ENCODE data around the gene ANK3.

ANK3 gene

DNA sequence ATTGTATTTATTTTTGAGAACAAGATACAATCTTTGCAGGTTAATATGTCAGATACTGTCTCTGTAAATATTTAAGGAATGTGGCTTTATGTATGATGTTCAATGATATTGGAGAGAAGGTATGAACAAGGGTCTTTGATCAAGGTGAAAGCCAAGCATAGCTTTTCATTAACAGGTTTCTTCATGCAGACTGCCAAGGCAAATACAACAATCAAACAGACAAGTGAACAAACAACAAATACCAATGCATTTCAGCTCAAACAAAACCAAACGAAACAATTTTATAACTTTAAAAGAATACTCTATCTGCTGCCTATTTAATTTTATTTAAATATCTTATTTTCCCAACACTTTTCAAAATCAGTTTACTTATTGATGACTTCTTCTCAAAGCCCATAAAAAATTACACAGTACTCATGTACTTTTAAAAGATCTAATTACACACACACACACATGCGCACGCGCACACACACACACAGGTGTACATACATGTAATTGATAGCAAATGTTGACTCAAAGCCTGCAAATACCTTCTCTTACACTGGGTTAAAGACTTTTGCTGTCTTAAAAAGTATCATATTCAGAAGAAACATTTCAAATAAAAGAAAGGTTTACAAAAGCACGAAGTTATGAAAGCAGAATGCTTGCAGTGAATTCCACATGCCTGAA, 282.2 kb downstream of the ANK3 start:
- in situ Hi-C loops (cut with MboI; ENCODE audit: low sequenced_read_pairs), result no loop called here

DNA sequence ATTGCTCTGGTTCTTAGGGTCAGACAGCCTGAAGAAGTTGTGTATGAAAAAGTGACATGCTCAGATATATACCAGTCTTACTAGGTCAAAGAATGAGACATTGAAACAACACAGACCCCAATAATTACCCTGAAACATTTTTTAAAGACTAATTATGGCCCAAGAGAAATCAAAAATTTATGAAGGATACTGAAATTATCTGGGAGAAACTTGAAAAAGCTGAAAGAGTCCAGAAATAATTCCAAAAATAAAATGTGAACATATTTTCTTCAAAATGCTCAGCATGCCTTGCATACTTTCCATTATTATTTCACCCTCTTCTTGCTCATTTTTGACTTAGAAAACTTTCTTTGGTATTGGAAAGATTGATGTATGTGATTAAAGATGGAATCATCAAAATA, 284.4 kb downstream of the ANK3 start:
- in situ Hi-C loops (cut with MboI; ENCODE audit: low sequenced_read_pairs), result no loop called here

DNA sequence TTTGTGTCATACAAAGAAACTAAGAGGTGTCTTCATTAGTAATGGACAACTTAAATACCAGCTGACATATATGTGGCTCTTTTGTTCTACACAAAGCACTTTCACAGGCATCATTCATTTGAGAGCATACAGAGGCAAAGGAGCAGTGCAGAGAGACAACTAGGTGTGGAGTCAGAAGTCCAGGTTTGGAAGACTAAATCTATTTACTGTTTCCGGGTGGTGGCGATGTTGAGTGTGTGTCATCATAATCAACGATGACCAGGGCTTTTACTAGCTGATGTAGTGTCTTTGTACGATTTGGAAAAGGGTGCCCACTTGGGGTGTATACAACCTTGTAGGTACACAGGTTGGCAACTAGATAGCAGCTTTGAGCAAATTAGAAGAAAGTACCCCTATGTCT, 287.9 kb downstream of the ANK3 start:
- in situ Hi-C loops (cut with MboI; ENCODE audit: low sequenced_read_pairs), result no loop called here

DNA sequence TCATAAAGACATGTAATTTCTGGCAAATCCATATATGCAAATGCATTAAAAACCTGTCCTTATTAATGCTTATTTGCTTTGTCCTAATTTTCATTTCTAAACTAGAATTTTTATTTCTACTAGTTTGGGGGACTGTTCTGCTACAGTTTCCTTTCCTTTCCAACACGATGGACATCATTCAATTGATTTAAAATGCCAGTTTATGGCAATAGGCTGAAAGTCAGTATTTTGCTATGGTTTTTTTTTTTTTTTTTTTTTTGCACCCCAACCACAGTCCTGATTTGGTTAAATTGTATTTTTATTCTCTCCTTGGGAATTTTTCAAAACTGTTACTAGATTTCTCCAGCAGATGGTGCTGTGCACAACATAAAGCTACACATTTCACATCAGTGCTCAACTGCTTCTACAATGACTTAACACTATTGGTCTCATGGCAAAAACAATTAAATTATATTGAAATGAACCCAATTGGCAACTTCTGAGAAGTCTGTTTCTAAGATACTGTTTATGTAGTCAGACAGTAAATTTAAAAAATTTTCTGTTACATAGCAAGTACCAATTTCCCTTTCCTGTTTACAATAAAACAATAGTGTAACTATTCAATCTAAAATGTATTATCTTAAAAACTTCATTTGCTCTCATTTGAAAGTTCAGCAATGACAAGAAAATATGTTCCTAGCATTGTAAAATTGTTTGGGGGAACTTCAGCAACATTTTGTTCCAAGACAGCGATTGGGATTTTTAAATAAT, 289.5 kb downstream of the ANK3 start:
- in situ Hi-C loops (cut with MboI; ENCODE audit: low sequenced_read_pairs), result no loop called here

GRCh38 chr10:60098677-60099601, 290.7 kb downstream of the ANK3 start:
- in situ Hi-C loops (cut with MboI; ENCODE audit: low sequenced_read_pairs), result no loop called here

DNA sequence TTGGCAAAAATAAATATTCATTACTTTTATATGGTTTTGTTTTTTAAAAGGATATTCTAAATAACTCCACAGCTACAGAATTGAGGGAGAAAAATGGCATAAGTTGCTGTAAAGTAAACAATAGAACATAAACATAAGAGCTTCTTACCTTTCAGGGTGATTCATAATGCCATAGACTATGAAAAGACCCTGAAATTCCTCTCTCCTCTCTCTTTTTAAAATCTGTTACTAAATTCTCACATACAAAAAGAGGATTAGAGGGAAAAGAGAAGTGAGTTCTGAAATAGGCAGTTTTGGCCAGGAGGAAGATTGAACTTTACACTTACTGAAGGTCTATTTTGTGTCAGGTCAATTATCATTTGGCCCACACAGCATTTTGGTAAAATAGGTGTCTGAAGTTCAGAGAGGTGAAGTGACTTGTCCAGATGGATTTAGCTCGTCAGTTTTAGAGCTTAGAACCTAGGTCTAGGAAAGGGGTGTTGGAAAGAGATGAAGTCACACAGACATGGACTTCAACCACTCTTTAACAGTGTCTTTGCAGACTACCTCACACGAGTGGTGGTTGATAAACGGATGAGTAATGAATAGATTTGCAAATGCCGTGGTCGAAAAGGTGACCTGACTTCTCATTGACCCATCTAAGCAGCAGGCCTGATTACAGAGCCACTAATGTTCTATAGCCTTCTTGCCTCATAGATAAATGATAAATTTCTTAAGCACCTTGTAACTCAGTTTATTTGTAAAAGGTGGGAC, 292.7 kb downstream of the ANK3 start:
- in situ Hi-C loops (cut with MboI; ENCODE audit: low sequenced_read_pairs), result no loop called here

DNA sequence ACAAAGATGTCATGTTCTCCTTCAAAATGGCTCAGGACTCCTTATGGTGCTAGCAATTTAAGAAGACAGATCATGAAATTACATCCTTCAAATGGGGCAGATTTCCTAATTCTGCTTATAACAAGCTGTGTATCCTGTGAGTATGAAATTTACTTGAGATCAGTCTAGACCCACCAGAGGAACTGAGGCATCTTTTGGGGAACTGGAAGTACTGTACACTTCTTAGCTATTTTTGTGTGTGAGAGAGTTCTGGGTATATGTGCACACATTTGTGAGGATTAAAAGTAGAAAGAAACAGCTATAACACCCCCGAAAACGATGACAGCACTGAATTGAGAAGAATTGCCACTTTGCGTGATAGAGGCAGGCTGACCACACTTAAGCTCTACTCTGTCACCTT, 296.4 kb downstream of the ANK3 start:
- in situ Hi-C loops (cut with MboI; ENCODE audit: low sequenced_read_pairs), result no loop called here

GRCh38 chr10:60086862-60087261, 302.8 kb downstream of the ANK3 start:
- in situ Hi-C loops (cut with MboI; ENCODE audit: low sequenced_read_pairs), result no loop called here

- in situ Hi-C loops (cut with MboI; ENCODE audit: low sequenced_read_pairs), result no loop called here
Measured at GRCh38 chr10:60086421-60086820, 303.3 kb downstream of the ANK3 start.

GRCh38 chr10:60082744-60083344, 306.8 kb downstream of the ANK3 start:
- in situ Hi-C loops (cut with MboI; ENCODE audit: low sequenced_read_pairs), result no loop called here

- in situ Hi-C loops (cut with MboI; ENCODE audit: low sequenced_read_pairs), result no loop called here
Measured at GRCh38 chr10:60082341-60082740, 307.3 kb downstream of the ANK3 start.

DNA sequence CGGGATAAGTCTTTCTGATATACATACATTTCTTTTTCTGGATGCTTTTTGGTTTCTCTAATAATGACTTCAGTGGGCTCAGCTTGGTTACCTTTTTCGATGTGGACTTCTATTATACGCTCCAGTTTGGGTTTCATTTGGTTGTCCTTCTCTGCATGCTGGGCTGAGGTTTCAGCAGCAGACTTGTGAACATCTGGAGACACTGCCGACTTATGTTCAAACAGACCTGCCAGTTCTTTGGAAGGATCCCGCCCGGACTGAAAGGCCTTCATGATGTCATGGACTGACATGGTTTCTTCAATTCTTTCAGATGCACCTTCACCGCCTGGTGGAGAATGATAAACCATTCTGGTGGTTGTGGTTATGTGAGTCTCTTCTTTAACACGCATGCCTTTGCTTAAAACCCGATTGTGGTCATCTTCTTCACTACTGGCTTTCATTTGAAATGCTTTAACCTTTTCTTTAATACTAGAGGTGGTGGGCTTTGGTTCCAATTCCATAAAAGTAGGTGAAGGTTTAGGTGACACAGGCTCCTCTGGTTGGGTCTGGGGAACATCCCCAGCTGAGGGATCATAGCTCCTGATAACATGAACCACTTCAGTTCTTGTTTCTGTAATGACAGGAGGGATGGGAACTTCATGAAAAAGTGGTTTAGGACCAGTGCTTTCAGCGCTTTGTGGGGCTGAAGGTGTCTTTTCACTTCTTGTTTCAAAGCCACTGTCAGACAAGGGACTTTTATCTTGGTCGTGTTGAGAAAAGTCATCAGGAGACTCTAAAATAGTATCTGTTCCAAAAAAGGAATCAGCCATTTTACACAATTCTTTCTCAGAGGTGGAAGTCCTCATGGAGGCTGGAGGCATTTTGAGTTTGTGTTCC, 315.7 kb downstream of the ANK3 start:
- in situ Hi-C loops (cut with MboI; ENCODE audit: low sequenced_read_pairs), result no loop called here

DNA sequence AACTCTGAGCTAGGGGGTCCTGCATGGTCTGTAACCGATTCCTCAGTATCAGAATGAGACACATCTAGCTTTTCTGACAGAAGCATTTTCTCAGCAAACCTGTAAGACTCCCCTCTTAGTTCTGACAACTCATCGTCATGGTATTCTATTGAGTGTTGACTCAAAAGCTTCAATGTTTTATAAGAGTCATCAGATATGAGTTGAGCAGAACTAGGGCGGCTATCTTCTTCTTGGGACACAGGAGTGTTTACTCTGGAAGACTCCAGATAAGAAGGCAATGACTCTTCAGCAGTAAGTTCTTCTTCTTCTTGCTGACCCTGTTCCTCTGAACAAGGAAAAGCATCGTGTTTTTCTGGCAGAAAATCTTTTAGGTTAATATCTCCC, 316.3 kb downstream of the ANK3 start:
- in situ Hi-C loops (cut with MboI; ENCODE audit: low sequenced_read_pairs), result no loop called here

- in situ Hi-C loops (cut with MboI; ENCODE audit: low sequenced_read_pairs), result no loop called here
Measured at GRCh38 chr10:60069311-60069710, 320.4 kb downstream of the ANK3 start.

GRCh38 chr10:60050366-60050765, 339.3 kb downstream of the ANK3 start:
- in situ Hi-C loops (cut with MboI; ENCODE audit: low sequenced_read_pairs), result no loop called here

GRCh38 chr10:60048091-60048501, 341.6 kb downstream of the ANK3 start:
- in situ Hi-C loops (cut with MboI; ENCODE audit: low sequenced_read_pairs), result loop anchor here (25.0 kb wide), 1 partner anchor 411 kb away; no protein-coding TSS in a partner anchor

GRCh38 chr10:60045571-60045970, 344.1 kb downstream of the ANK3 start:
- in situ Hi-C loops (cut with MboI; ENCODE audit: low sequenced_read_pairs), result loop anchor here (25.0 kb wide), 1 partner anchor 408 kb away; no protein-coding TSS in a partner anchor

GRCh38 chr10:60044971-60045370, 344.7 kb downstream of the ANK3 start:
- in situ Hi-C loops (cut with MboI; ENCODE audit: low sequenced_read_pairs), result loop anchor here (25.0 kb wide), 1 partner anchor 408 kb away; no protein-coding TSS in a partner anchor

GRCh38 chr10:60044242-60044641, 345.4 kb downstream of the ANK3 start:
- in situ Hi-C loops (cut with MboI; ENCODE audit: low sequenced_read_pairs), result loop anchor here (25.0 kb wide), 1 partner anchor 407 kb away; no protein-coding TSS in a partner anchor

Data from HL-60/S4 treated with retinoic acid at 250 ng/mL for 4 days and 3 days (cell line).